ENCODE data around the gene RFPL3.
"Not testable (repeated sequence)": the region's sequence is repeated elsewhere in the genome, so short reads cannot be mapped to it uniquely, and the experiment has no call there.

Gene RFPL3

DNA sequence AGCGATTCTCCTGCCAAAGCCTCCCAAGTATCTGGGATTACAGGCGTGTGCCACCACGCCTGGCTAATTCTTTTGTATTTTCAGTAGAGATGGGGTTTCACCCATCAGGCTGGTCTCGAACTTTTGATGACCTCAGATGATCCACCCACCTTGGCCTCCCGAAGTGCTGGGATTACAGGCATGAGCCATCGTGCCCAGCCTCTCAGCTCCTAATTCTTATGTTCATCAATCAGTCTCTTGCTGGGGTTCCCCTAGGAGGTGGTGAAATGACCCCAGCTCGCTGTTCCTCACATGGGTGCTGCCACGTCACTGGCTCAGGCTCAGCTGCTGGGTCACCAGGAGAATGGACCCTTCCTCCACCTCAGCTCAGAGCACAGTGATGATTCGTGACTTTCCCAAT, at the start of gene RFPL3:
RFPL3 (plus strand) TSS at position 301 of the 400 bp plus-strand sequence. CDS start 205 bp downstream, outside the sequence.
- not testable (repeated sequence) for H3K9me3 ChIP-seq (ENCODE audit: control insufficient read depth, insufficient read depth, low read depth, low read length); H3K4me1 ChIP-seq (ENCODE audit: control insufficient read depth, insufficient read depth, low read length); H3K4me3 ChIP-seq (ENCODE audit: low read depth, low read length); H3K36me3 ChIP-seq (ENCODE audit: control insufficient read depth, insufficient read depth, low read length); H3K27me3 ChIP-seq (ENCODE audit: control insufficient read depth, insufficient read depth, low read length); H3K27ac ChIP-seq (ENCODE audit: low read depth, low read length); H3K9ac ChIP-seq (ENCODE audit: low read length)

- no peak overlapping the region for H3K9ac ChIP-seq (ENCODE audit: low read length)
- no peaks in the 10 kb centered on the region for H3K27me3 ChIP-seq (ENCODE audit: control insufficient read depth, insufficient read depth, low read length)
- H3K4me1 ChIP-seq (ENCODE audit: control insufficient read depth, insufficient read depth, low read length): no peaks in the 10 kb centered on the region
- H3K27ac ChIP-seq (ENCODE audit: low read depth, low read length): no peak overlapping the region
- no peaks in the 10 kb centered on the region for H3K36me3 ChIP-seq (ENCODE audit: control insufficient read depth, insufficient read depth, low read length)
- no peaks in the 10 kb centered on the region for H3K9me3 ChIP-seq (ENCODE audit: control insufficient read depth, insufficient read depth, low read depth, low read length)
- H3K4me3 ChIP-seq (ENCODE audit: low read depth, low read length): no peak overlapping the region
Observed at GRCh38 chr22:32308191-32308590, 49.5 kb upstream of the RFPL3 start.

DNA sequence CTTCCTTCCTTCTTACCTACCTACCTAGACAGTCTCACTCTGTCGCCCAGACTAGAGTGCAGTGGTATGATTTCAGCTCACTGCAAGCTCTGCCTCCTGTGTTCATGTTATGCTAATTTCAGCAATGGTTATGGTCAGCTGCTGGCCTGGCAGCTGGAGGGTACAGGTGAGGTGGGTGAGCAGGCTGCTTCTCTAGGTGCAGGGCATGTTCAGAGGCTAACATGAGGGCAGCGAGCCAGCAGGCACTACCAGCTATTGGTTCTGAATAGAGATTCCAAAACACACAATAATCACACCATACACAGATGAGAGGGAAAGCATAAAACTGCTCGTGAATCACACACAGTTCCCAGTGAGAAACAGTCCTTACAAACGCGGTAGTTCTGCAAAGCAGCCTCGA, 48.7 kb upstream of the RFPL3 start:
- Histone ChIP-seq H3K4me1 (ENCODE audit: control insufficient read depth, insufficient read depth, low read length) (no peaks in the 10 kb centered on the region), H3K4me3 (ENCODE audit: low read depth, low read length) (no peak overlapping the region), H3K27me3 (ENCODE audit: control insufficient read depth, insufficient read depth, low read length) (no peaks in the 10 kb centered on the region), H3K27ac (ENCODE audit: low read depth, low read length) (no peak overlapping the region), H3K9me3 (ENCODE audit: control insufficient read depth, insufficient read depth, low read depth, low read length) (no peaks in the 10 kb centered on the region), H3K9ac (ENCODE audit: low read length) (no peak overlapping the region), H3K36me3 (ENCODE audit: control insufficient read depth, insufficient read depth, low read length) (no peaks in the 10 kb centered on the region)

GRCh38 chr22:32309585-32310251, 47.9 kb upstream of the RFPL3 start:
- no peaks in the 10 kb centered on the region for H3K36me3 ChIP-seq (ENCODE audit: control insufficient read depth, insufficient read depth, low read length)
- H3K9ac ChIP-seq (ENCODE audit: low read length): no peak overlapping the region
- no peaks in the 10 kb centered on the region for H3K9me3 ChIP-seq (ENCODE audit: control insufficient read depth, insufficient read depth, low read depth, low read length)
- no peaks in the 10 kb centered on the region for H3K27me3 ChIP-seq (ENCODE audit: control insufficient read depth, insufficient read depth, low read length)
- H3K27ac ChIP-seq (ENCODE audit: low read depth, low read length): no peak overlapping the region
- H3K4me1 ChIP-seq (ENCODE audit: control insufficient read depth, insufficient read depth, low read length): no peaks in the 10 kb centered on the region
- H3K4me3 ChIP-seq (ENCODE audit: low read depth, low read length): no peak overlapping the region

DNA sequence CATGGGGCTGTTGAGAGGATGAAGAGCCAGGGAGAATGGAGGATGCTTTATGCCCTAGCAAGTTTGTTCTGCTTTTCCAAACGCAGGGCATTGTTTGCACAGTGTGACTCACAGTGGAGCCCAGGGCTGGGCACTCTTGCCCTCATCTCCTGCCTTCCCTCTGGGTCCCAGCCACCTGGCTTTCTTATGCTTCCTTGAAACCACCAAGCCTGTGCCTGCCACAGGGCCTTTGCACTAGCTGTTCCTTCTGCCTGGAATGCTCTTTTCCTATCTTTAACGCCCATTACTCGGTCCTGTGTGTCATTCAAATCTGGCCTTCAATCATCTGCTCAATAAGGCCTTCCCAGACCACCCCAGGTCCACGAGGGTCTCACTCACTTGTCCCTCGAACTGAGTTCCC, 46.9 kb upstream of the RFPL3 start:
- no peak overlapping the region for H3K9ac ChIP-seq (ENCODE audit: low read length)
- H3K4me1 ChIP-seq (ENCODE audit: control insufficient read depth, insufficient read depth, low read length): no peaks in the 10 kb centered on the region
- no peak overlapping the region for H3K27ac ChIP-seq (ENCODE audit: low read depth, low read length)
- H3K9me3 ChIP-seq (ENCODE audit: control insufficient read depth, insufficient read depth, low read depth, low read length): no peaks in the 10 kb centered on the region
- no peaks in the 10 kb centered on the region for H3K27me3 ChIP-seq (ENCODE audit: control insufficient read depth, insufficient read depth, low read length)
- no peak overlapping the region for H3K4me3 ChIP-seq (ENCODE audit: low read depth, low read length)
- H3K36me3 ChIP-seq (ENCODE audit: control insufficient read depth, insufficient read depth, low read length): no peaks in the 10 kb centered on the region

DNA sequence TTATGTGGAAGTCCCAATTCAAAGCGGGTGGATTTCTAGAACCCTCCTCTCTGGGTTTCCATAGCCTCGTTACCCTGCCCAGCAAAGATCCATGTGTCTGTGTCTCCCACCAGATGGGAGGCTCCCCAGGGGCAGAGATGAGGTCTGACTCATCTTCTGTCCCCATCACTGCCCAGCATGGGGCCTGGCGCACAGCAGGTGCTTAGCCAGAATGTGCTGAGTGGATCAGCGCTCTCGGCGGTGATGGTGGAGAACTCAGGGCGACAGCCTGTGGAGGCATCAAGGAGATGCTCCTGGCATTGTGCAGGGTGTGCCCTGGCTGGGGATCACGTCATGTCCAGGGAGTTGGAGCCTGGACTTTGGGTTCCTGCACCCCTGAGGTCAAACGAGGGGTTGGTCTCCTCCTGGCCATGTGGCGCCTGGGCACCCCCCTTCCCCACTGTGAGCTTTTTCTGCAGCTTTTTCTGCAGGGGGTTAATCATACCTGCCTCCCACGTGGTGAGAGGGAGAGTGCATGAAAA, 46.1 kb upstream of the RFPL3 start:
- no peak overlapping the region for H3K4me3 ChIP-seq (ENCODE audit: low read depth, low read length)
- no peak overlapping the region for H3K9ac ChIP-seq (ENCODE audit: low read length)
- H3K9me3 ChIP-seq (ENCODE audit: control insufficient read depth, insufficient read depth, low read depth, low read length): no peaks in the 10 kb centered on the region
- no peak overlapping the region for H3K27ac ChIP-seq (ENCODE audit: low read depth, low read length)
- H3K27me3 ChIP-seq (ENCODE audit: control insufficient read depth, insufficient read depth, low read length): no peaks in the 10 kb centered on the region
- no peaks in the 10 kb centered on the region for H3K4me1 ChIP-seq (ENCODE audit: control insufficient read depth, insufficient read depth, low read length)
- H3K36me3 ChIP-seq (ENCODE audit: control insufficient read depth, insufficient read depth, low read length): no peaks in the 10 kb centered on the region

- H3K4me1 ChIP-seq (ENCODE audit: control insufficient read depth, insufficient read depth, low read length): no peaks in the 10 kb centered on the region
- H3K36me3 ChIP-seq (ENCODE audit: control insufficient read depth, insufficient read depth, low read length): no peaks in the 10 kb centered on the region
- no peak overlapping the region for H3K9ac ChIP-seq (ENCODE audit: low read length)
- H3K27me3 ChIP-seq (ENCODE audit: control insufficient read depth, insufficient read depth, low read length): no peaks in the 10 kb centered on the region; the same call in 1 of the 2 replicates
- no peak overlapping the region for H3K4me3 ChIP-seq (ENCODE audit: low read depth, low read length)
- H3K9me3 ChIP-seq (ENCODE audit: control insufficient read depth, insufficient read depth, low read depth, low read length): no peaks in the 10 kb centered on the region
- no peak overlapping the region for H3K27ac ChIP-seq (ENCODE audit: low read depth, low read length)
Observed at GRCh38 chr22:32312748-32313147, 44.9 kb upstream of the RFPL3 start.

DNA sequence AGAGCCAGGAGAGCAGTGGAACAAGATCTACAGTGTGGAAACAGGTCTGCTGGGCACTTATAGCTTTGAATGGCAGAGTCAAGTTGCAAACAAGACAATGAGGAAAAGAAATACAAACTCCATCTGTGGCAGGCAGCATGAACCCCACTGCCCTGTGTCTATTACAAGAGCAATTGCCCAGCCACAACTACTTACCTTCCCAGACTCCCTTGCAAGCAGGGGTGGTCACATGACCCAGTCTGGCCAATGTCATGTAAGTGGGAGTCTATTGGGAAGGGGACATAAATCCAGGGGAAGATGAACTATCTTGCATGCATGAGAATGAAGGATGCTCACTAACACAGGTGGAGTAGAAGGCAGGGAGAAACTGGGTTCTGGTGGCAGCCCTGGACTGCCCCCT, 44.1 kb upstream of the RFPL3 start:
- H3K4me1 ChIP-seq (ENCODE audit: control insufficient read depth, insufficient read depth, low read length): no peaks in the 10 kb centered on the region
- no peaks in the 10 kb centered on the region for H3K9me3 ChIP-seq (ENCODE audit: control insufficient read depth, insufficient read depth, low read depth, low read length)
- H3K27me3 ChIP-seq (ENCODE audit: control insufficient read depth, insufficient read depth, low read length): no peaks in the 10 kb centered on the region; the same call in 1 of the 2 replicates
- H3K36me3 ChIP-seq (ENCODE audit: control insufficient read depth, insufficient read depth, low read length): no peaks in the 10 kb centered on the region
- H3K4me3 ChIP-seq (ENCODE audit: low read depth, low read length): no peak overlapping the region
- H3K27ac ChIP-seq (ENCODE audit: low read depth, low read length): no peak overlapping the region
- no peak overlapping the region for H3K9ac ChIP-seq (ENCODE audit: low read length)

DNA sequence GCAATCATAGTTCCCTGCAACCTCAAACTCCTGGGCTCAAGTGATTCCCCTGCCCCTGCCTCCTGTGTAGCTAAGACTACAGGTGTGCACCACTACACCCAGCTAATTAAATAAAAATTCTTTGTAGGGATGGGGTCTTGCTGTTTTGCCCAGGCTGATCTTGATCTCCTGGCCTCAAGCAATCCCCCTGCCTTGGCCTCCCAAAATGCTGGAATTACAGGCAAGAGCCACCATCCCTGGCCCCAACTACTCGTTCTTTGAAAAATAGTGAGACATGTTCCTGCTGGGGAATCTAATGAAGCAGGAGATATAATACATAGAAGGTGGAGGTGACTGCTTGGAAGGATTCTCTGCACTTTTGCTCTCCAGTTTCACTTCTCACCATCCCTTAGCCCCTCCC, 40.1 kb upstream of the RFPL3 start:
- Histone ChIP-seq H3K9ac (ENCODE audit: low read length) (no peak overlapping the region), H3K27me3 (ENCODE audit: control insufficient read depth, insufficient read depth, low read length) (no peaks in the 10 kb centered on the region; the same call in 1 of the 2 replicates), H3K9me3 (ENCODE audit: control insufficient read depth, insufficient read depth, low read depth, low read length) (no peaks in the 10 kb centered on the region), H3K27ac (ENCODE audit: low read depth, low read length) (no peak overlapping the region), H3K4me1 (ENCODE audit: control insufficient read depth, insufficient read depth, low read length) (no peaks in the 10 kb centered on the region), H3K36me3 (ENCODE audit: control insufficient read depth, insufficient read depth, low read length) (no peaks in the 10 kb centered on the region), H3K4me3 (ENCODE audit: low read depth, low read length) (no peak overlapping the region)

GRCh38 chr22:32318361-32318760, 39.3 kb upstream of the RFPL3 start:
- Histone ChIP-seq H3K9ac (ENCODE audit: low read length) (no peak overlapping the region), H3K27me3 (ENCODE audit: control insufficient read depth, insufficient read depth, low read length) (no peaks in the 10 kb centered on the region; the same call in 1 of the 2 replicates), H3K4me1 (ENCODE audit: control insufficient read depth, insufficient read depth, low read length) (no peaks in the 10 kb centered on the region), H3K27ac (ENCODE audit: low read depth, low read length) (no peak overlapping the region), H3K9me3 (ENCODE audit: control insufficient read depth, insufficient read depth, low read depth, low read length) (no peaks in the 10 kb centered on the region), H3K4me3 (ENCODE audit: low read depth, low read length) (no peak overlapping the region), H3K36me3 (ENCODE audit: control insufficient read depth, insufficient read depth, low read length) (no peaks in the 10 kb centered on the region)

DNA sequence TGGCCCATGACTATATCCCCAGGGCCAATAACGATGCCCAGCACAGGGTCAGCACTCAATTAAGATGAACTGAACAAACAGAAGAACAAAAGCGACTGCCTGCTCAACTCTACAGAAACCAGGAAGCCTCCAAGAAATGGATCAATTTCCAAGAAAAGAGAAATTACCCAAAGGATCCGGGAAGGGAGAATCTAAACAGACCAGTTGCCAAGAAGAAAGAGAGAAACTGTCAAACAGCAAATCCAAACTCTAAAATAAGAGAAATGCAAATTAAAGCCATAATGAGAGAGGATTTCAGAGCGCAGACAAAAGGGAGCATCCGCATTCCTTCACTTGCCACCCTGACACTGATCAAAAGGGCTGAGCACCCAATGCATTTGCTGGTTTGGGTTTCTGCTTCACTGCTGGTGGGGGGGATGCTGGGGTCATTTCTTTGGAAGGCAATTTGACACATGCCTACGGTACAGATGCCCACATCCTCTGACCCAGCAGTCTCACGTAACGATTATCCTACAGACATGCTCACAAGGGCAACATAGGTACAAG, 37.7 kb upstream of the RFPL3 start:
- no peaks in the 10 kb centered on the region for H3K9me3 ChIP-seq (ENCODE audit: control insufficient read depth, insufficient read depth, low read depth, low read length)
- no peaks in the 10 kb centered on the region; the same call in 1 of the 2 replicates for H3K27me3 ChIP-seq (ENCODE audit: control insufficient read depth, insufficient read depth, low read length)
- no peak overlapping the region for H3K27ac ChIP-seq (ENCODE audit: low read depth, low read length)
- no peaks in the 10 kb centered on the region for H3K4me1 ChIP-seq (ENCODE audit: control insufficient read depth, insufficient read depth, low read length)
- H3K36me3 ChIP-seq (ENCODE audit: control insufficient read depth, insufficient read depth, low read length): no peaks in the 10 kb centered on the region
- H3K4me3 ChIP-seq (ENCODE audit: low read depth, low read length): no peak overlapping the region
- H3K9ac ChIP-seq (ENCODE audit: low read length): no peak overlapping the region
